Stimulated activated CD8-positive, alpha-beta memory T cell treated with anti-CD3 and anti-CD28 coated beads, Interleukin-4, amount 100 ng/mL, for 4 hours (primary cell): ENCODE measurements around the gene LRP2.

Experiments used
- DNase-seq, 2 donors: peaks; one replicate each; pipeline ENCODE4 v3.0.0-alpha.2; 2020; ENCODE audit warnings: low read depth in 2 of 2, low spot score in 1 of 2

Gene LRP2

DNA sequence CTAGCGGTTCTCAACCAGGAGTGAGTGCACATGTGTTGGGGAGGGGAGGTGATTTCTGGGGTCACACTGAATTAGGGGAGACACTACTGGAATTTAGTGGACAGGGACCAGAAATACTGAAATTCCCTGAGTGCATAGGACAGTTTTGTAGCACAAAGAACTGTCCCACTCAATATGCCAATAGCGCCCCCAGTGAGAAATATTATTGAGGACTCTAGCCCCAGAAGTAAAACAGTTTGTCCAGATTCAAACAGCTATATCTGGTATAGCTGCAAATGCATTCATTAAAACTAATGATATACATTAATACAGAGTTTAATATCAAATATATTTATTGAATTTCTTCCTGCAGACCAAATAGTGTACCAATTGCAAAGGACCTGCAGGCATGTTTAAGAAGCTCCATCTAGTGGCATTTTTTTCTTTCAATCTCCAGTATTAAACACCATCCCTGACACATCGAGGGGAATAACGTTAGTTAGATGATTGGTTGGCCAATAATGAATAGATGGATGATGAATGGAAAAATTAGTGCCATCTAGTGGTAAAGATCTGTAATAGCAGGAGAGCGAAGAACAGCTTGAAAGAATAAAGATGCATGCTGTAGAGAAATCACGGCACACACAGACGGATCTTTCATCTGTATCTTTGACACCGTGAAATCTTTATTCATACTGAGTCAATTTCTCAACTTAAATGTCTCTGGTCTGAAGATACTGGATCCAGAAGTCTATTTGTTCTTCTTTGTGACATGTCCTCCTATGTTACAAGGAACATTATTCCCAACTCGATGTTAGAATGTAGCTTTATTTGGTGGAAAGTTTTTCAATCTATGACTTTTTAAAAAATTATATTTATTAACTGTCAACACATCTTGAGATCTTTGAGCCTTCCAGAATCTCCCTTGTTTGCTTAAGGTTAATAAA is 230.5 kb downstream of the LRP2 start:
- DNase-seq = no peak

DNA sequence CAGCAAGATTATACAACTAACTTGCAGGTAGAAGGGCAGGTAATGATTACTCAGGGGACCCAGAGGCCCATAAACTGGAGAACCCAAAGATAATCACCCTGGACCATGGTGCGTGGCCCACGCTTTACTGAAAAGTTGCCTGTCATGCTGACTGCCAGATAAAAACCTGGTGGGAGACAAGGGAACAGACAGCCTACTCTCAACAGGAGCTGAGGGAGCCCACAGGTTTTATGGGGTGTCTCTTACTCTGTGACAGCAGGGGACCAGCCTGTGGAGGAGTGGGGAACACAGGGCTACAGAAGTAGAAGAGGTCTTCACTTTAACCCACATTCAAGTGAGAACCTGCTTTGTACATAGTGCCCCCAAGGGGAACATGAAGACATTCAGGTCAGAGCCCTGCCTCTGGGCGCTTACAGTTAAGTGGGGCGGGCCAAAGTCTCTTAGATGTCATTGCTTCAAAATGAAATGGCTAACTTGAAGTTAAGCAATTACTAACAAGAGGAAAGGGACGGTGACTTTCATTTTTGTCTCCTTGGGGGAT is 232.6 kb downstream of the LRP2 start:
- no peak for DNase-seq

DNA sequence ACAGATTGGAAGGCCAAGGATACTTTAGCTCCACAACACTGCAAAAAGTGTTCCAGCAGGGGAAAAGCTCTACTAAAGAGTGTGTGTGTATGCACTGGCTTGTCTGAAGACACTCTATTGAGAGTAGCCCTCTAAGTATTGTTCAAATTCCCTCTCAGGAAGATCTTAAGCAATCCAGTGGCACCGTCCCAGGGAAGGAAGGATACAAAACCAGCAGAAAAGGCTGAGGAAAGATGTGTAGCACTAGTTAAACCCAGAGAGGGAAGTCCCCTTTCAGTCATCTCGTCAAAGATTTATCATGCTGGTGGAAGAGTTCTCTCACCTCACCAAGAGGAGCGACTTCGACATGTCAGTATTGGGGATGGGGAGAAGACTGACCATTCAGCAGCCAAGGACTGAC is 242.5 kb downstream of the LRP2 start:
- no peak for DNase-seq

DNA sequence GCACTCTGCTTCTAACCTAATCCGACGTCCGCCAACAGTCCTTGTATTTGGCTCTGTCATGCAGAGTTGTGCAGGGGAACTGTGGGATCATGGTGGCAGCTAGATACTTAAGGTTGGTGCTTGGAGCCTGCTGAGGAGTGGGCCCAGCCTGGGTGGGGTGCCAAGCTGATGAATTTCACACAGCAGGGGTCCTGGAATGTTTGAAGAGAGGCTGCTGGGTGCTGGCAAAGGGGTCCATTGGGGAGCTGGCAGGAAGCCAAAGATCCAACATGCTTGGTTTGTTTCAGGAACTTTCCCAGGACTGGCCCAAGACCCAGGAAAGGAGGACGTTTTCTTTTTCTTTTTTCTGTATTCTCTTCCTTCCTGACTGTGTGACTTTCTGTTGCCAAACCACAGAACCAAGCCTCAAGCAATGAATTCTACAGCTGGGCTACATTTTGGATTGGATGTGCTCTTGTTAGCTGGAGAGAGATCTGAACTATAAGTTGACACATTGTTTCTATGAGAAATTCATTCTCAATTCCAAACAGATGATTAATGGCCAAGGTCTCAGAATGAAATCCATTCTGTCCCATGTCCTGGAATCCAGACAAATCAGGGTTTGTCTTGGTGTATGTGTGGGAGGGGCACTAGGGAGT is 243.1 kb downstream of the LRP2 start:
- no peak for DNase-seq

DNA sequence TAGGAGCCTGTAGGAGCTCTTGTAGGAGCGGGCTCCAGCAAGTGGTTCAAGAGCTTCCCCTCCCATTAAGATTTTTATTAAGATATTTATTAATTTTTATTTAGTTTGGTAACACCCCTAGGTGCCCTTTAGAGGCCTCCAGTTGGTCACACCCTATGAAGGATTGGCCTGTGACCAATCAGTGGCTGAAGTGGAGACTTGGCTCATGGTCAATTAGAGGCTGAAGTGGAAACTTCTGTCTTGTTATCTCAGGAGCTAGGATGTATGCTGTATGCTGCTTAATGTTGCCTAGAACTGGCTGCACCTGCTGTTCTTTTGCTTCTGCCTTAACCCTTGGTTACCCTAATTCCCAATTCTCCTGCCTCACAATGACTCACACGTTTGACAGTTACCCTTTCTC is 244.3 kb downstream of the LRP2 start:
- DNase-seq = no peak

DNA sequence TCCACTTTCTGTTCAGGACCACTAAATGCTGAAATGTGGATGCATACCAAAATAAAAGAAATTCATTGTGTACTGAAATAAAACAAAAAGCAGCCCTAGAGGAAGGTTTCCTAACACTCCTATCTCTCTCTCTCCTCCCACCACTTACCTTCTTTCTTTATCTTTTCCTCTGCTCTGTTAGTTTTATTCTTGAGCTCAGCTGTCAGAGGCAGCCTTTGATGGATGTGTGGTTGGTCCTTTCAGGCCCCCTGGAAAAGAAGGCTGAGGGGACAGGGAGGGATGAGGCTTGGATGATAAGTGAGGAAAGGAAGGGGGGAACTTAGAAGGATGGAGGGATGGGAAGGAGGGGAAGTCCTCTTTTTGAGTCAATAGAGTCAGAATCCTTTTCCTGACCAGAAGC is 245.3 kb downstream of the LRP2 start:
- no peak for DNase-seq

DNA sequence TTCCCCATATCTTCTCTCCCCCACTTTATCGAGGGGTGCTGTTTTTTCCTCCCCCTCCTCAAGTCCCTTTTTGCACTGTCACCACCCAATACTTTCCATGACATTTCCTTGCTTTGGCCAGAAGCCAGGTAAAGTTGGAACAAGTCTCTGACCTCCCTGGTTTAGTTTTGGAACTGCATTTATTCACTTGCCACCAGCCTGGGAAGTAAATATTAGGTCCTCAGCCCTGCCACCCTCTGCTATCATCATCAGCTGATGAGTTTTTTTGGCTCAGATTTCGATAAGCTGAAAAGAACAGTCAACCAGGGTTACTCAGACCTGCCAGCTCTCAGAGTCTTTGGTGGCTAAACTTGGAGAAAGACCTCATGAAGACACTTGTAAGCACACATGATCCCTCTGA is 246.0 kb downstream of the LRP2 start:
- no peak for DNase-seq

DNA sequence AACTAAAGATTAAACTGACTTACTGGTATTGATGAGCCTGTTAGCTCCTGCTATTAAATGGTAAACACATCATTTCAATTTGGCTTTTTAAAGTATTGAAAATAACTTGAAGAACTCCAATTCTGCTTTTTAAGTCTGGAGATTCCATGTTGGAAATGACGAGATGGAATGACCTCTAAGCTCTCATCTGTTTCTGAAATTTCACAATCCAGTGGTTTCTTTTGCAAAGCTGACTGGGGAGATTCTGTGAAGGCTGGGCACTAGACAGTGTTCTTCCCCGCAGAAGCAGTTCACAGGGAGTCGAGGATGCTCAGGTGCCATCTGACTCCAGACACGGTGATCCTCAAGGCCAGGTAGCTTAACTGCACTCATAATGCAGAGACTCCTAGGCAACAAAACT is 248.3 kb downstream of the LRP2 start:
- DNase-seq = no peak

DNA sequence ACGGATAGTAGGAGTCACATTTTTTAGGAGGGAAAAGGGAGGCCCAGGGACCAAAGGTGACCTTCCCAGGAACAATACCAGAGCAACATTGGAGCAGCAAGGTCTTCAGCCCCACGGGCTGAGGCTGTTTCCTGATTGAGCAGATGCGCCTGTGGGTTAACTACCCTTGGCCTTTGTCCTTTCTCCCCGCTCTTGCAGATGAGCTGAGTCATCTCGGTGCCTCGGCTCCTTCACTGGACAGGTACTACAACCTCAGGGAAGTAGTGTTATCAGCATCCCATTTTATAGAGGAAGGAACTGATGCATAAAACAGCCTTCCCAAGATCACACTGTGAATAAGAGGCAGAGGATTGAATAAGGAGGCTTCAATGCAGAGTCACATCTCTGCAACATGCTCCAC is 249.5 kb downstream of the LRP2 start:
- no peak for DNase-seq

DNA sequence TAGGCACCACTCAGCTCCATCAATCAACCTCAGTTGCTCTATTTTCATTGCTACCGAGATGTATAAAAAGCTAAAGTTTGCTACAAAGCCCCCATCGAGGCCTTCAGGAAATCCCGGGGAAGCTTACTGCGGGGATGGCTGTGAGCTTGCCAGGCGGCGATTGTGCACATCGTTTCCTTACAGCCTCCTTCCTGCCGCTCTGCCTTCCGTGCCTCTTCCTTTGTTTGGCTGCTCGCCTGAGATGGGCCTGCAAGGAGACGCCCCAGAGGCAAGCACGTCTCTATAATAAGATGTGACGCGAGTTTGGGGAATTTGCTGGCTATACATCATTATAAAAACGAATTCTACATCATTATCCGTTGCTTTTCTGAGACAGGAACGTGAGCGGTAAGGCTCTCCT is 251.4 kb downstream of the LRP2 start:
- DNase-seq = no peak

DNA sequence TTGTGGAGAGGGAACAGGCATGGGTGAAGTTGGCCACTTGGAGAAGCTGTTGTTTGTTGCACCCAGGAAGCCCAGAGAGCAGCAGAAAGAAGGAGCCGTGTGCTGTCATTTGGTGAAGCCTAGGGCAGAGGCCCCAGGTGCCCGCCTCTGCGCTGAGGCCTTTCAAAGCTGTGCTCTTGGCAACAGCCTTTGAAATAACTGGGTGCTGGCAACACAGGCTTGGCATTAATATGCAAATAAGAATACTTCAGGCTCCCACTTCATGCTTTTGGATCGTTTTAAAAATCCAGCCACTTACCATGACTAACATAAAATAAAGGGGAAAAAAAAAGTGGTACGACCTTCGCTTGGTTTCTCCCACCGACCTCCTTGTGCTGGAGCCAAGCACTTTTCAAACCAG is 251.9 kb downstream of the LRP2 start:
- no peak for DNase-seq

DNA sequence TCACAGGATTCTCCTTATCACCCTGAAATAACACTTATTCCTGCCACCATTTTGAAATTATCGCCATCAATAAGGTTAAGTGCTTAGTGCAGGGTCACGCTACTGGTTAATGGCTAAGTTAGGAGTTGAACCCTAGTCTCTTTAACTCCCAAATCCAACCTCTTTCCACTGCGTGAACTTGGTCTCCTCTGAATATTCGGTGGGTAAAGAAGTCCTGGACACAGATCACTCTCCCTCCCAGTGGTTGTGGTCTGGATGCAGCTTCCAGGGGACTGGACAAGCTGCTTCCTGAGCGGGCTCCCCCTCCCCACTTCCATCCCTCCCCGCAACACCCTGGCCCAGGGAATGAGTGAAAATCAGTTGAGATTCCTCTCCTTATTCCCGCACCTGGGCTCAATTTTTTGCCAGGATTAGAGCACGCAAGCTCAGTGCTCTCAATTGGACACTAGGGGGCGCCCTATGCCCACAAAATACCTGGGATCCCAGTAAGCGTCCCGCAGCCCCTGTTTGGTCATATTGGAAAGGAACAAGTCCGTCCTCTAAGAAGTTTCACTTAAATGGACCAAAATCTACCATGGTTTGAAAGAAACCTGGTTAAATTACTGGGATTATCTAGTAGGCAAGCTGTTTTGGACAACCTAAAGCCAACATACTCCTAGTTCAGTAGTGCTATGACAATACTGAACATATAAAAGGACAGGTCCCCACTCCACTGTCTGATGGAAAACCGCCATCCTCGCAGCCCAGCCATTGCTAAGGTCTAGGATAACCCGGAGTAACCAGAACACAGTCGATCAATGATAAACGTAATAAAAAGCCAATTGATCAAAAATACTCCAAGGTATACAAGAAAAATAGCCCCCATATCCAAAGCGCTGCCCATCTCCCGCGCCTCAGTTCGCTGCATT is 252.6 kb downstream of the LRP2 start:
- peak; percentile 38 to 42 for DNase-seq

DNA sequence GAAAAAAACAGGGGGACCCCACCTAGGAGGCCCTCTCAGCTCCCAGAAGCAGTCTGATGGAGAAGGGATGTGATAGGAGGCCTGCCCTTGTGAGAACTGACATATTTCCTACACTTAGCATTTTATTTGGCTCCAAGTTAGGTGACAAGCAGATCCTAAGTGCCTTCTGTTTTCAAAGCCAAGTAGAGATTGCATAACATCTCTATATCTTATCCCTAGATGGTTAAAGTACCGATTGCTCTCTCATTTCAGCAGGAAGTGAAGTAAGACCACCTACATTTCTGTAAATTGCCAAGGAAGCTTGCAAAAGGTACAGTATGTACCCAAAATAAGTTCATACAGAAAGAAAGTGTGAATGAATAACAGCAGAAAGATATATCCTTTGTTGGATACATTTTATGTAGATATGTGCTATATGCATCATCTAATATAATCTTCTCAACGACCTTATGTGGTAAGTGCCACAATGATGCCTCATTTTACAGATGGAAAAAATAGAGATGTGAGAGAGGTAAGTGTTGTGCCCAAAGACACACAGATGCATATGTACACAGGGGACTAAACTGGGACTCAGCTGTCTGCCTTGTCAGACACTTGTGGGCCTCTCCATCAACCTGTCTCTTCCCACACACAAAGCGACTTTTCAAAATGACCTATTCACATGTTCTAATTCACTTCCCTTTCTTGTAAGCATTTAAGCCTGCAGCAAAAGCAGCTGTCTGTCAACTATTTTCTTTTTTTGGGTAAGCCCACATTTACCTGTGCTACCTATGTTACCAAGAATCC is 254.0 kb downstream of the LRP2 start:
- no peak for DNase-seq

DNA sequence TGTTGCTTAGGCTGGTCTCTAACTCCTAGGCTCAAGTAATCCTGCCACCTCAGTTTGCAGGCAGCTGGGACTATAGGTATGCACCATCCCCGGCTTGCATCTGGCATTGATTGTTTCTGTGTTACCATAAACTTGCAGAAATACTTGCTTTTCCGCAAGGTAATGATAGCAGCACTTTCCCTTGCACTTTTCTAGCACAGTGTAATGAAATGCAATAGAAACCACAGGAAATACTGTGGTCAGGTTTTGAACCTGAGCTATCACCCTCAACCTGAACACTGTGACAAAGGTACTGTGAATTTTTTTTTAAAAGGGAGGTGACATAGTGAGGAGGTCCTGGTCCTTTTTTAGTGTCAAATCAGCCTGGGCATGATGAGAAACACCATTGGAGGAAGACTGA is 254.7 kb downstream of the LRP2 start:
- no peak for DNase-seq

DNA sequence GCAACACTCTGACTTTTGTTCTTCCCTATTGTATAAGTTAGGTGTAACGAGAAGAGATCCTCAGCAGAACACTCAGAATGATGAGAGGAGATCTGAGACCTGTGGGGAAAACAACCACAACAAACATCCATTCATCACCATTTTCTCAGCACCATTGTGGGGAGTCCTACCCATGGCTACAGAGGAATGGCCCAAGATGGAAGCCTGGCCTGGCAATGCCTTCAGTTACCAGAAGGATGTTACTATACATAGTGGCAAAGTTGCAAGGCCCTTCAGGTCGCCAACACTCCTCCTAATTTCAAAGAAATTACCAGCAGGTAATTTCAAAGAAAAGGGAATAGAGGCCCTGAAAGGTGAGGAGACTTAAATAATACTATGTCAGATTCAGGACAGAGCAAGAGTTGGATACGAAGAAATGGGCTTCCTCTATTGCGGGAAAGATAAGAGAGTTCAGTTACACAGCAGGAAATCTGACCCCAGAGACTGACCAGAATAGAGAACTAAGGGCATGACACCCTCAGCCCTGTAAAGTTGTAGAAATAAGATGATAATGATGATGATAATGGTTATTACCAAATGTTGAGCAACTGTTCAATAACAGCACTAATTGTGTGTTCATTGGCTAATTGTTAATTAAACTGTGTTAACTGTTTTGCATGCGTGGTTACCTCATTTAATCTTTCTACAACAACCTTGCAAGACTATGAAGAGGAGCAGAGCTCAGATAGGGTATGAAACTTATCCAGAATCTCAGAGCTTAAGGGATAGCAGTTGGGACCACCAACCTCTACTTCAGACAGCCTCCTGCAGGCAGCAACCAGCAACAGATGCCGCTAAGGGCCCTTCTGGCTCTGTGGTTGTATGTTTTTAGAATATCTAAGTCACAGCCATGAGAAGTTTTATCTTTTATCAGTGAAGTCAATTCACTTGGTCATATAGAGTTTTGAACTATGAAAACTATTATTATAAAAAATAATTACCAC is 255.5 kb downstream of the LRP2 start:
- no peak for DNase-seq

DNA sequence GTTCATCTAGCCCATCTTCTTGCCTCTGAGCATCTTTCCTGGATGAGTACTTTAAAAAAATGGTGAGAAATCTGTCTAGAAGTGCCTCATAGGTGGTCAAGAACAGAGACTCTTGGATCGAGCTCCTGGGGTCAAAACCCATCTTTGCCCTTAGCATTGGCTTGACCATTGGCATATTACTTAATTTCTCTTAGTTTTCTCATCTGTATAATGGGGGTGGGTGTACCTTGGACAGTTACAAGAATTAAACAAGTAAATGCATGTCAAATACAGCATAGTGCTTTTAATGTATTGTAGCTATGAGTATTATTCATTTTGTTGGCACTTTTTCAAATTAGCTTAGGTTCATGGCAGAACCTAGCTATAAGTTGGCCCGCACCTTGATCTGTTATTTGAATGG is 256.2 kb downstream of the LRP2 start:
- DNase-seq = no peak

DNA sequence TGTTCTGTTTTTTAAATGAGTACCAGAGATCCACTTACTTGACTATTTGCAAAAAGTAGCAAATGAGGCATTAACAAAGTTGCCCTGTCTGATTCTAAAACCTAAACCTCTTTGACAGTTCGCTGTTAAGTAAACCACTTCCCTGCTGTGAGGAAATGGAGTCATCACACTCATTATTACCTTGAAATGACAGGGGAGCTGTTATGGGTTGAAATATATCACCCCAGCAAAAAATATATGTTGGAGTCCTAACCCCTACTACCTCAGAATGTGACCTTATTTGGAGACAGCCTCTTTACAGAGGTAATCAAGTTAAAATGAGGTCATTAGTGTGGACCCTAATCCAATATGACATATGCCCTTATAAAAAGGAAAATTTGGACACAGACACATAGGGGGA is 256.9 kb downstream of the LRP2 start:
- DNase-seq = no peak

DNA sequence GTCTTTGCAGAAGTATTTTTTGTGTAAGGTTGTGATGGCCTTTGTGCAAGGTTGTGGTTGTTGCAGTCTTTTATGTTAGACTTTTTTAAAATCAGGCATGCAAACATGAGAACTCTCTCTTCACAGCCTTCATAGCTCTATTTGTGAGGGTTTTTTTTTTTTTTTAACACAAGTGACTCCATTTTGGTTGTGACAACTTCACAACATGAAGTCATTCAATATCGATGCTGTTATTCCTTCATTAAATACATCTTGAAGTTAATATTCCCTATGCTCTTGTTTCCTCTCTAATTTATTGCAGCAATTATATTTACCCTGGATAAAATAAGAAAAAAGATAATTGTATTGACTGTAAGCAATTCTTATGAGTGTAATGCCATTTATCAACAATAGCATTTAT is 257.5 kb downstream of the LRP2 start:
- DNase-seq = no peak

DNA sequence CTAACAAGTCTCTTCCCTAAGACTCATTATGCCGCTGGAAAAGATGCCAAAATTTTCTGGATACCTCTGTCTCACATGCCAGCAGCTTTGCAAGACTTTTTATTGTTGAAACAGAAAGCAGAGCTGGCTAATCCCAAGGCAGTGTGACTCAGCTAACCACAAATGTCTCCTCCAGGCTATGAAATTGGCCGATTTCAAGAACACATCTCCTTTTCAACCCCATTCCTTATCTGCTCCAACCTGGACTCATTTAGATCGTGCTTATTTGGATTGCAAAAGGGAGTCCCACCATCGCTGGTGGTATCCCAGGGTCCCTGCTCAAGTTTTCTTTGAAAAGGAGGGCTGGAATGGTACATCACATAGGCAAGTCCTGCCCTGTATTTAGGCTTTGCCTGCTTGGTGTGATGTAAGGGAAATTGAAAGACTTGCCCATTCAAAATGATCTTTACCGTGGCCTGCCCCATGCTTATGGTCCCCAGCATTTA is 266.7 kb downstream of the LRP2 start:
- no peak for DNase-seq
